DMS53 treated with DMSO at 0.1 percent for 48 hours (cell line): ENCODE data around the gene GBE1.
"Not testable (repeated sequence)": the region's sequence is repeated elsewhere in the genome, so short reads cannot be mapped to it uniquely, and the experiment has no call there.

Source experiments
- DNase-seq: peaks from one replicate; lab custom pipeline; 2025; ENCODE audit not compliant: unreplicated experiment; lab: John Stamatoyannopoulos, UW

The GBE1 gene

GRCh38 chr3:81544385-81544784 lies 217.1 kb downstream of the GBE1 start:
- no peak for DNase-seq

GRCh38 chr3:81540787-81541186 lies 220.7 kb downstream of the GBE1 start:
- DNase-seq: no peak

GRCh38 chr3:81531846-81532245 lies 229.6 kb downstream of the GBE1 start:
- no peak for DNase-seq

GRCh38 chr3:81531263-81531662 lies 230.2 kb downstream of the GBE1 start:
- no peak for DNase-seq

GRCh38 chr3:81530180-81530939 lies 231.1 kb downstream of the GBE1 start:
- DNase-seq: no peak

GRCh38 chr3:81521855-81522254 lies 239.6 kb downstream of the GBE1 start:
- no peak for DNase-seq

- DNase-seq: no peak
Observed at GRCh38 chr3:81518945-81519344, 242.5 kb downstream of the GBE1 start.

- DNase-seq: no peak
Observed at GRCh38 chr3:81516042-81516441, 245.4 kb downstream of the GBE1 start.

GRCh38 chr3:81513591-81513990 lies 247.9 kb downstream of the GBE1 start:
- DNase-seq: no peak

GRCh38 chr3:81503026-81503425 lies 258.4 kb downstream of the GBE1 start:
- DNase-seq: no peak

- DNase-seq: no peak
Observed at GRCh38 chr3:81502236-81502635, 259.2 kb downstream of the GBE1 start.

GRCh38 chr3:81500039-81500438 lies 261.4 kb downstream of the GBE1 start:
- no peak for DNase-seq

GRCh38 chr3:81497572-81498251 lies 263.7 kb downstream of the GBE1 start:
- no peak for DNase-seq

GRCh38 chr3:81496407-81497104 lies 264.9 kb downstream of the GBE1 start:
- DNase-seq: no peak

GRCh38 chr3:81492471-81492870 lies 269.0 kb downstream of the GBE1 start:
- DNase-seq: not testable (repeated sequence)

GRCh38 chr3:81492040-81492439 lies 269.4 kb downstream of the GBE1 start:
- DNase-seq: no peak

GRCh38 chr3:81490541-81491288 lies 270.7 kb downstream of the GBE1 start:
- peak; percentile 14 for DNase-seq

- DNase-seq: no peak
Observed at GRCh38 chr3:81485444-81485865, 276.0 kb downstream of the GBE1 start.

GRCh38 chr3:81484520-81484919 lies 276.9 kb downstream of the GBE1 start:
- DNase-seq: no peak

GRCh38 chr3:81483046-81483445 lies 278.4 kb downstream of the GBE1 start:
- DNase-seq: no peak

GRCh38 chr3:81477740-81478139 lies 283.7 kb downstream of the GBE1 start:
- DNase-seq: no peak
